Measurements from ENCODE around the gene TM9SF1. TPM values are rescaled to one million over a fixed set of nuclear protein-coding genes. Genes with fewer than 3 reads are reported as not detected.
A peak's percentile ranks its signal among the peaks of the same experiment; 100 is the strongest.

TM9SF1 gene
- total RNA-seq, 4 donors from 2014 or later = 27.0 to 44.6 (median 43.8) TPM

DNA sequence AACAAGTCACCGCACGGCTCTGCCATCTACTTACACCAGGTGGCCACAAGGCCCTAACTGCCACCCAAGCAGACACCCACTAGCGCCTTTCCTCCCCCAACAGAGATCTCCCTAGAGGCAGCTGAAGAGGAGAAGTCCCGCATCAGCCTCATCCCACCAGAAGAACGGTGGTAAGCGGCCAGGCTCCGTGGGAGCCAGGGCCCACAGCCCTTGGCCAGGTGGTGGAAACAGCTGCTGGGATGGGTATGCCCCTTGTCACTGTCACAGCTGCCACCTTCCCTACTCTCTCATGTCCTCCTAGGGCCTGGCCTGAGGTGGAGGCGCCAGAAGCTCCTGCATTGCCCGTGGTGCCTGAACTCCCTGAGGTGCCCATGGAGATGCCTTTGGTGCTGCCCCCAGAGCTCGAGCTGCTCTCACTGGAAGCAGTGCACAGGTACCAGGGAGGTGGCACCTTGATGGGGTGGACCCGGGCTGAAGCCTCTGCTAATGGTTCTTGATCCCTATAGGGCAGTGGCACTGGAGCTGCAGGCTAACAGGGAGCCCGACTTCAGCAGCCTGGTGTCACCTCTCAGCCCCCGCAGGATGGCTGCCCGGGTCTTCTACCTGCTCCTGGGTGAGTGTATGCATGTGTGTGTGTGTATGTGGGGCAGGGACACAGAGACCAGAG is 15.8 kb downstream of the TM9SF1 start:
- 89% methylated on average over 9 of the region's 14 CpGs for WGBS
- TF ChIP-seq EP300 (IDR thresholded peaks at IDR 0.05) (no peak), POLR2A (IDR thresholded peaks at IDR 0.05; ENCODE audit: low read depth) (no peak)
- TF ChIP-seq, protein P1, sequence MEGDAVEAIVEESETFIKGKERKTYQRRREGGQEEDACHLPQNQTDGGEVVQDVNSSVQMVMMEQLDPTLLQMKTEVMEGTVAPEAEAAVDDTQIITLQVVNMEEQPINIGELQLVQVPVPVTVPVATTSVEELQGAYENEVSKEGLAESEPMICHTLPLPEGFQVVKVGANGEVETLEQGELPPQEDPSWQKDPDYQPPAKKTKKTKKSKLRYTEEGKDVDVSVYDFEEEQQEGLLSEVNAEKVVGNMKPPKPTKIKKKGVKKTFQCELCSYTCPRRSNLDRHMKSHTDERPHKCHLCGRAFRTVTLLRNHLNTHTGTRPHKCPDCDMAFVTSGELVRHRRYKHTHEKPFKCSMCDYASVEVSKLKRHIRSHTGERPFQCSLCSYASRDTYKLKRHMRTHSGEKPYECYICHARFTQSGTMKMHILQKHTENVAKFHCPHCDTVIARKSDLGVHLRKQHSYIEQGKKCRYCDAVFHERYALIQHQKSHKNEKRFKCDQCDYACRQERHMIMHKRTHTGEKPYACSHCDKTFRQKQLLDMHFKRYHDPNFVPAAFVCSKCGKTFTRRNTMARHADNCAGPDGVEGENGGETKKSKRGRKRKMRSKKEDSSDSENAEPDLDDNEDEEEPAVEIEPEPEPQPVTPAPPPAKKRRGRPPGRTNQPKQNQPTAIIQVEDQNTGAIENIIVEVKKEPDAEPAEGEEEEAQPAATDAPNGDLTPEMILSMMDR (IDR thresholded peaks at IDR 0.05) = no peak
- H3K27ac ChIP-seq (replicated peaks in 1 of 4) = peak overlapping the region; percentile 72 to 81 (median 76)
- DNase-seq (ENCODE audit: extremely low spot score) = no peak
- peaks cover 11 to 17% (median 16%) of the 10 kb centered on the region in 4 donors for H3K4me1 ChIP-seq
- intact Hi-C loops (cut with DNase I) = no loop called here
- H3K27me3 ChIP-seq = no peaks in the 10 kb centered on the region
- H3K9me3 ChIP-seq = no peaks in the 10 kb centered on the region
- peaks cover 42 to 89% (median 82%) of the 10 kb centered on the region in 4 donors for H3K36me3 ChIP-seq
- H3K4me3 ChIP-seq = no peak overlapping the region

DNA sequence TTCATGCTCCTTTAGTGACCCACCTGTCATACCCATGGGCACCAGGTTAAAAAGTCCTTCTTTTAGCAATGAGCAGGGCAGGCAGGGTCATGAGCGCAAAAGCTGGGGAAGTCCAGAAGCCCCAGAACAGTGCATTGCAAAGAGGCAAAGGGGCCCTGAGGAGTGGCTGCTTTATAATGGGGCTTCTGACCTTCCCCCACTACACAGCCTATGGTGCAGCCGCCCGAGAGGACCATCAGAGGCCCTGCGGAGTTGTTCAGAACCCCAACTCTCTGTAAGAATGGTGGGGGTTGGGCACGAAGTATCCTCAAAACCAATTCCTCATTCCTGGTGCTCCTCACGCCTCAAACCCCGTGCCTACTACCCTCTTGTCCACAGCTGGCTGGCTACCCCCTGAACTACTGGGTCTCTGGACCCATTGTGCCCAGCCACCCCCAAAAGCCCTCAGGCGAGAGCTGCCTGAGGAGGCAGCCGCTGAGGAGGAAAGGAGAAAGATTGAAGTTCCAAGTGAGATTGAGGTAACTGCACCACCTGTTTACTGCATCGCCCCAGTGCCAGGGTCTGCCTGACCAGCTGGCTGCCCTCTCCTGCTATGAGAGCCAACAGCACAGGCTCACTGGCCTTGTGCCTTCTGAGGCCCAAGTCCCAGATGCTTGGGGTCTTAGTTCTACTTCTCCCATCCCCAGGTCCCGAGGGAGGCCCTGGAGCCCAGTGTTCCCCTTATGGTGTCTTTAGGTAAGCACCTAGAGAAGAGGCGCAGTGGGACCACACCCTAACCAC is 16.7 kb downstream of the TM9SF1 start:
- WGBS = 82% methylated on average over 11 of the region's 12 CpGs
- peaks cover 34 to 80% (median 75%) of the 10 kb centered on the region in 4 donors for H3K36me3 ChIP-seq

DNA sequence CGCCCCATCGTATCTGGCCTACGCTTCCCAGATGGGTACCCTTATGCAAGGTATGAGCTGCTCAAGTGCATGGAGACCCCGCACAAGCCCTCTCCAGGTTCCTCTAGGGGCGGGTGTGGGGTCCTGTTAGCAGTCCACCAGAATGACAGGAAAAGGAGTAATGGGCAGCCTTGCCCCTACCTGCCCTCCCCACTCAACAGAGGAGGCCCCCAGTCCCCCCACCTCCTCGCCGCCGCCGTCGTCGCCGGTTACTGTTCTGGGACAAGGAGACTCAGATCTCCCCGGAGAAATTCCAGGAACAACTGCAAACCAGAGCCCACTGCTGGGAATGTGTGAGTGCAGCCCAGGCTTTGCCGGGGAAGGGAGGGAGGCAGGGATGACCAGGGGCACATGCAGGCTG is 17.4 kb downstream of the TM9SF1 start:
- intact Hi-C loops (cut with DNase I) = no loop called here
- Histone ChIP-seq H3K27ac (replicated peaks in 1 of 4) (peak overlapping the region in 1 of 4 donors; percentile 81), H3K4me3 (no peak overlapping the region), H3K36me3 (peaks cover 27 to 76% (median 73%) of the 10 kb centered on the region in 4 donors), H3K9me3 (no peaks in the 10 kb centered on the region), H3K27me3 (no peaks in the 10 kb centered on the region), H3K4me1 (peaks cover 11 to 18% (median 16%) of the 10 kb centered on the region in 4 donors)
- WGBS = 95% methylated on average over 14 of the region's 14 CpGs
- DNase-seq (ENCODE audit: extremely low spot score) = no peak
- TF ChIP-seq, protein P1 (IDR thresholded peaks at IDR 0.05) = no peak
- TF ChIP-seq POLR2AphosphoS5 (IDR thresholded peaks at IDR 0.05) (no peak), POLR2A (IDR thresholded peaks at IDR 0.05; ENCODE audit: low read depth) (no peak), EP300 (IDR thresholded peaks at IDR 0.05) (no peak)

More for the DNA sequence above, 16.7 kb downstream of the TM9SF1 start:
- intact Hi-C loops (cut with DNase I) = no loop called here
- TF ChIP-seq POLR2AphosphoS5 (IDR thresholded peaks at IDR 0.05) (no peak), EP300 (IDR thresholded peaks at IDR 0.05) (no peak), POLR2A (IDR thresholded peaks at IDR 0.05; ENCODE audit: low read depth) (no peak)
- Histone ChIP-seq H3K27me3 (no peaks in the 10 kb centered on the region), H3K27ac (replicated peaks in 1 of 4) (peak overlapping the region; percentile 72 to 81 (median 76)), H3K9me3 (no peaks in the 10 kb centered on the region), H3K4me3 (no peak overlapping the region), H3K4me1 (peaks cover 11 to 17% (median 16%) of the 10 kb centered on the region in 4 donors)
- DNase-seq (ENCODE audit: extremely low spot score) = no peak

DNA sequence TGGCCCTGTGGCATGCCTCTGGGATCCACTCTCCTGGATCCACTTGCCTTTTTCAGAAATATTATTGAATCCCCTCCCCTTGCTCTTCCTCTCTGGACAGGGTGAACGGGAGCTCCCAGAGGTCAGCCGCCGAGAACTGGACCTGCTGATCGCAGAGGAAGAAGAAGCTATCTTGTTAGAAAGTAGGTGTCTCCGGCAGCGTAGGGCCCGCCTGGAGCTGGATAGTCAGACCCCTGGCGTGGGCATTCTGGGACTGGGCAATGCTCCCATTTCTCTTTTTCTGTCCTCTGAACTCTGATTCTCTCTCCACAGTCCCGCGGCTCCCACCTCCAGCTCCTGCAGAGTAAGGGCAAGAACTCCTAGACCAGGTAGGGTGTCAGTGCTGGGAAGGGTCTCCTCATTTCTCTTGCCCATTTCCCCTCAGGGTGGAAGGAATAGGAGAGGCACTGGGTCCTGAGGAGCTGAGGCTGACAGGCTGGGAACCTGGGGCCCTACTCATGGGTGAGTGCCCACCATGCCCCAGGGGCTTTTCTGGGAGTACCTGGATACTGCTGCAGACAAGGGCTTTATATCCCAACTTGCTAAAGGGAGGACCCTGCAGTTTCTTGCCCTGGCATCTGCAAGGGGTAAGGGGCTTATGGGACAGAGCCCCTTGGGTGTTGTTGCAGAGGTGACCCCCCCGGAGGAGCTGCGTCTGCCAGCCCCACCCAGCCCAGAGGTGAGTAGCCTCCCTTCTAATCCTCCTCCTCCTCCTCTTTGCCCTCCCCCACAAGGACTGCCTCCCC is 18.0 kb downstream of the TM9SF1 start:
- Histone ChIP-seq H3K4me3 (no peak overlapping the region), H3K27ac (replicated peaks in 1 of 4) (no peak overlapping the region), H3K4me1 (peaks cover 11 to 24% (median 21%) of the 10 kb centered on the region in 4 donors), H3K36me3 (peaks cover 22 to 70% (median 68%) of the 10 kb centered on the region in 4 donors), H3K27me3 (no peaks in the 10 kb centered on the region), H3K9me3 (no peaks in the 10 kb centered on the region)
- DNase-seq (ENCODE audit: extremely low spot score) = no peak
- WGBS = 88% methylated on average over 11 of the region's 12 CpGs
- TF ChIP-seq, protein P1 (IDR thresholded peaks at IDR 0.05) = no peak
- TF ChIP-seq POLR2A (IDR thresholded peaks at IDR 0.05; ENCODE audit: low read depth) (no peak), POLR2AphosphoS5 (IDR thresholded peaks at IDR 0.05) (no peak), EP300 (IDR thresholded peaks at IDR 0.05) (no peak)
- intact Hi-C loops (cut with DNase I) = no loop called here

Measured in esophagus muscularis mucosa (tissue), 4 donors.